Mucosa of stomach (tissue), 1 donor: Measurements from ENCODE around the gene PCSK6.

Source experiments
- H3K27me3 ChIP-seq: one replicate; pipeline ENCODE4 v1.7.0; 2013; ENCODE audit warnings: mild to moderate bottlenecking, low read length; ENCODE audit not compliant: control insufficient read depth, insufficient read depth
- H3K36me3 ChIP-seq: one replicate; pipeline ENCODE4 v1.7.0; 2013; ENCODE audit warnings: low read length; ENCODE audit not compliant: control insufficient read depth, insufficient read depth
- H3K4me1 ChIP-seq: one replicate; pipeline ENCODE4 v1.7.0; 2013; ENCODE audit warnings: mild to moderate bottlenecking, low read length; ENCODE audit not compliant: control insufficient read depth, insufficient read depth
- H3K4me3 ChIP-seq: one replicate; pipeline ENCODE4 v1.7.0; 2013; ENCODE audit warnings: low read length
- H3K9ac ChIP-seq: one replicate; pipeline ENCODE4 v1.7.0; 2013; ENCODE audit warnings: mild to moderate bottlenecking, low read length, moderate library complexity
- H3K9me3 ChIP-seq: one replicate; pipeline ENCODE4 v1.7.0; 2013; ENCODE audit warnings: mild to moderate bottlenecking, low read length, moderate library complexity; ENCODE audit not compliant: control insufficient read depth
- donor health status: Pancreatic carcinoma.

Gene PCSK6

GRCh38 chr15:101450403-101451265 lies 38.9 kb downstream of the PCSK6 start:
- H3K4me1 ChIP-seq, result peaks cover 10% of the 10 kb centered on the region
- no peaks in the 10 kb centered on the region for H3K9me3 ChIP-seq
- H3K4me3 ChIP-seq, result no peak overlapping the region
- no peaks in the 10 kb centered on the region for H3K36me3 ChIP-seq
- no peaks in the 10 kb centered on the region for H3K27me3 ChIP-seq
- no peak overlapping the region for H3K9ac ChIP-seq

- no peaks in the 10 kb centered on the region for H3K36me3 ChIP-seq
- H3K9me3 ChIP-seq, result no peaks in the 10 kb centered on the region
- H3K27me3 ChIP-seq, result no peaks in the 10 kb centered on the region
- H3K4me3 ChIP-seq, result no peak overlapping the region
- H3K9ac ChIP-seq, result no peak overlapping the region
- H3K4me1 ChIP-seq, result peaks cover 16% of the 10 kb centered on the region
These were observed 39.8 kb downstream of the PCSK6 start for GRCh38 chr15:101449471-101450402.

- Histone ChIP-seq H3K4me1 (peaks cover 16% of the 10 kb centered on the region), H3K9ac (no peak overlapping the region), H3K9me3 (no peaks in the 10 kb centered on the region), H3K27me3 (no peaks in the 10 kb centered on the region), H3K4me3 (no peak overlapping the region), H3K36me3 (no peaks in the 10 kb centered on the region)
These were observed 41.2 kb downstream of the PCSK6 start for GRCh38 chr15:101448336-101448735.

DNA sequence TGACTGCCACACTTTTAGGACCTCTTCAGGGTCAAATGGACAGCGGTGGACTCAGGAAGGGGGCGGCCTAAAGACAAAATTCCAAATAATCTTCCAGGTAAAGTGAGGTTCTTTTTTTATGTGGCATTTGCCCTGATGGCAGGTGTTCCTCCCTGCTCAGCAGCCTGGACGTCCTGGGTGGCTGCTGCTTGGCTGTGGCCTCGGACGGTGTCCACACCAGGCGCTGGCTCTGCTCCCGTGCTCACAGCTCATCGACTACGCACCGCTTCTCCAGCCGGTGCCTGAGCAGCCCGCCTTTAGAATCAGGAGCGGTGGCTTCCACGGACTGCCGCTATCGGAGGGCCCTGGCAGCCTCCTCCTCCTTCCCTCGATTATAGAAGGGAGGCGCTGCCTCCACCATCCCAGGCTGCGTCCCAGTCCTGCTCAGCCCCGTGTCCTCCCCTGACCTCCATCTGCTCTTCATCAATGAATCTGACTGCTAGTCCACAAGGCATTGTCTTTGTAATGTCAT lies 41.9 kb downstream of the PCSK6 start:
- no peak overlapping the region for H3K9ac ChIP-seq
- peaks cover 16% of the 10 kb centered on the region for H3K4me1 ChIP-seq
- H3K9me3 ChIP-seq, result no peaks in the 10 kb centered on the region
- H3K4me3 ChIP-seq, result no peak overlapping the region
- H3K27me3 ChIP-seq, result no peaks in the 10 kb centered on the region
- H3K36me3 ChIP-seq, result no peaks in the 10 kb centered on the region

GRCh38 chr15:101447168-101447533 lies 42.4 kb downstream of the PCSK6 start:
- Histone ChIP-seq H3K9me3 (no peaks in the 10 kb centered on the region), H3K27me3 (no peaks in the 10 kb centered on the region), H3K36me3 (no peaks in the 10 kb centered on the region), H3K4me1 (peaks cover 16% of the 10 kb centered on the region), H3K9ac (no peak overlapping the region), H3K4me3 (no peak overlapping the region)

GRCh38 chr15:101446518-101447167 lies 42.9 kb downstream of the PCSK6 start:
- Histone ChIP-seq H3K36me3 (no peaks in the 10 kb centered on the region), H3K9ac (no peak overlapping the region), H3K9me3 (no peaks in the 10 kb centered on the region), H3K4me1 (peaks cover 16% of the 10 kb centered on the region), H3K27me3 (no peaks in the 10 kb centered on the region), H3K4me3 (no peak overlapping the region)

GRCh38 chr15:101445562-101446517 lies 43.7 kb downstream of the PCSK6 start:
- H3K4me3 ChIP-seq, result no peak overlapping the region
- no peaks in the 10 kb centered on the region for H3K36me3 ChIP-seq
- no peaks in the 10 kb centered on the region for H3K27me3 ChIP-seq
- no peak overlapping the region for H3K9ac ChIP-seq
- H3K9me3 ChIP-seq, result no peaks in the 10 kb centered on the region
- H3K4me1 ChIP-seq, result peaks cover 20% of the 10 kb centered on the region

GRCh38 chr15:101444807-101445508 lies 44.5 kb downstream of the PCSK6 start:
- no peak overlapping the region for H3K4me3 ChIP-seq
- H3K4me1 ChIP-seq, result peaks cover 20% of the 10 kb centered on the region
- no peak overlapping the region for H3K9ac ChIP-seq
- no peaks in the 10 kb centered on the region for H3K9me3 ChIP-seq
- H3K36me3 ChIP-seq, result no peaks in the 10 kb centered on the region
- H3K27me3 ChIP-seq, result no peaks in the 10 kb centered on the region

DNA sequence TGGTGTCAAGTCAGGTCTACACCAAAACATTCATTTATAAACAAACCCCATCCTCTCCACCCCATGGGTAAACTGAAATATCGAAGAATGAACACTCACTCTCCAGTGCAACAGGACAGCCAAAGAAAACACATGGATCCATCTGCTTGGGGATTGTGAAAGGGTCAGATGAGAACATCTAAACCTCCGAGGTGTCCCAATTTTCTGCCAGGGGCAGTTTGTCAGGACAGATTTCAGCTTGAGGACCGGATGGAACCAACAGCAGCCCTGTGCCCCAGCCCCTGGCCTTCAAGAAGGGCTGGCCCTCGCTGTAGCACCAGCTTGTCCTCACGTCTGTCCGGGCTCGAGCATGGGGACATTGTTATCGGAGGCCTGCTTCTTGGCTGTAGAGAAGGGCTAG lies 45.5 kb downstream of the PCSK6 start:
- no peaks in the 10 kb centered on the region for H3K9me3 ChIP-seq
- no peak overlapping the region for H3K9ac ChIP-seq
- H3K4me1 ChIP-seq, result peaks cover 27% of the 10 kb centered on the region
- no peaks in the 10 kb centered on the region for H3K36me3 ChIP-seq
- no peaks in the 10 kb centered on the region for H3K27me3 ChIP-seq
- no peak overlapping the region for H3K4me3 ChIP-seq

GRCh38 chr15:101442272-101442671 lies 47.2 kb downstream of the PCSK6 start:
- no peak overlapping the region for H3K9ac ChIP-seq
- H3K27me3 ChIP-seq, result no peaks in the 10 kb centered on the region
- H3K4me1 ChIP-seq, result peaks cover 34% of the 10 kb centered on the region
- H3K4me3 ChIP-seq, result no peak overlapping the region
- H3K36me3 ChIP-seq, result no peaks in the 10 kb centered on the region
- H3K9me3 ChIP-seq, result no peaks in the 10 kb centered on the region
